Adrenal gland (tissue), 5 donors: ENCODE data around the gene ITIH4.

Experiments used
- POLR2A ChIP-seq, 2 donors: fragments of 450-650 bp; IDR thresholded peaks; one replicate each; pipeline ENCODE4 v1.6.1; 2017; ENCODE audit warnings: antibody characterized with exemption in 2 of 2, mild to moderate bottlenecking in 2 of 2, moderate library complexity in 1 of 2
- TF ChIP-seq, protein P1 (sequence below), 6 experiments: fragments of 450-650 bp in 4 of 6; fragments of 200-600 bp in 2 of 6; sonication (generic) in 1 of 6; IDR thresholded peaks; 1 replicate in 5 of 6; 2 replicates in 1 of 6; pipeline versions ENCODE4 v1.5.1 to v1.8.0; 2016 to 2021; ENCODE audit warnings: antibody characterized with exemption in 6 of 6, mild to moderate bottlenecking in 2 of 6, moderate library complexity in 1 of 6
- donor health status: DM: no; HTN: no; CAD: no.

DNA sequence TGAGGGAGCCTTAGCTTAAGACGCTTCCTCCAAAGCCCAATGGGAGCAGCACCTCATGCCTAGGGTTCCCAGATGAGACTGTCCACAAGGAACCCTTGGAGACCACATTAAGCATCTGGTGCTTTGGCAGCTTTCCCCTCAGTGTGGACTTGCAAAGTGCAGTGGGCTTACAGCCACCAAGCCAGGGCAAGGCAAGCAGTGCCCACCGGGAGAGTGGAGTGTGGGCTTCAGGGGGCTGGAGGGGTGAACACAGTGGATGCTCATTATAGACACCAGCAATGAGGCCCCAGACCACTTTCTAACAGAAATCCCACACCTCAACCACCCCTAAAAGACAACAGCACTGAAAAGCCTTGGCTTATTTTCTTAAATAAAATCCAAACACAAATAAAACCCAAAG is 13.4 kb upstream of the ITIH4 start:
- TF ChIP-seq, protein P1, sequence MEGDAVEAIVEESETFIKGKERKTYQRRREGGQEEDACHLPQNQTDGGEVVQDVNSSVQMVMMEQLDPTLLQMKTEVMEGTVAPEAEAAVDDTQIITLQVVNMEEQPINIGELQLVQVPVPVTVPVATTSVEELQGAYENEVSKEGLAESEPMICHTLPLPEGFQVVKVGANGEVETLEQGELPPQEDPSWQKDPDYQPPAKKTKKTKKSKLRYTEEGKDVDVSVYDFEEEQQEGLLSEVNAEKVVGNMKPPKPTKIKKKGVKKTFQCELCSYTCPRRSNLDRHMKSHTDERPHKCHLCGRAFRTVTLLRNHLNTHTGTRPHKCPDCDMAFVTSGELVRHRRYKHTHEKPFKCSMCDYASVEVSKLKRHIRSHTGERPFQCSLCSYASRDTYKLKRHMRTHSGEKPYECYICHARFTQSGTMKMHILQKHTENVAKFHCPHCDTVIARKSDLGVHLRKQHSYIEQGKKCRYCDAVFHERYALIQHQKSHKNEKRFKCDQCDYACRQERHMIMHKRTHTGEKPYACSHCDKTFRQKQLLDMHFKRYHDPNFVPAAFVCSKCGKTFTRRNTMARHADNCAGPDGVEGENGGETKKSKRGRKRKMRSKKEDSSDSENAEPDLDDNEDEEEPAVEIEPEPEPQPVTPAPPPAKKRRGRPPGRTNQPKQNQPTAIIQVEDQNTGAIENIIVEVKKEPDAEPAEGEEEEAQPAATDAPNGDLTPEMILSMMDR (IDR thresholded peaks at IDR 0.05), result no peak
- no peak for TF ChIP-seq POLR2A (IDR thresholded peaks at IDR 0.05)
